SK-N-SH (cell line): ENCODE measurements around the gene TMEM205.
"Not testable (repeated sequence)": the region's sequence is repeated elsewhere in the genome, so short reads cannot be mapped to it uniquely, and the experiment has no call there.

ENCODE experiments used
- CTCF ChIP-seq: fragments of 200-600 bp; sonication (generic); IDR thresholded peaks from 2 replicates; pipeline ENCODE4 v1.6.1; 2017; ENCODE audit warnings: antibody characterized with exemption, mild to moderate bottlenecking, moderate library complexity
- EZH2phosphoT487 ChIP-seq: fragments of 200-600 bp; sonication (generic); IDR thresholded peaks from 2 replicates; pipeline ENCODE4 v1.6.1; 2017; ENCODE audit warnings: low read depth, mixed run types, mild to moderate bottlenecking, antibody characterized with exemption, moderate library complexity, borderline replicate concordance
- FOSL2 ChIP-seq: IDR thresholded peaks from 2 replicates; pipeline ENCODE4 v1.4.0; 2012; ENCODE audit warnings: low read depth, mild to moderate bottlenecking, moderate library complexity, borderline replicate concordance
- FOXM1 ChIP-seq: IDR thresholded peaks from 2 replicates; pipeline ENCODE4 v1.4.0; 2012; ENCODE audit warnings: low read depth, mild to moderate bottlenecking
- JUND ChIP-seq: IDR thresholded peaks from 2 replicates; pipeline ENCODE4 v1.4.0; 2012
- PBX3 ChIP-seq: IDR thresholded peaks from 2 replicates; pipeline ENCODE4; 2012
- POLR2AphosphoS5 ChIP-seq: IDR thresholded peaks from 2 replicates; pipeline ENCODE4 v1.6.1; 2012; ENCODE audit warnings: low read depth, low read length
- RAD21 ChIP-seq: IDR thresholded peaks from 2 replicates; pipeline ENCODE4 v1.6.1; 2012; ENCODE audit warnings: mild to moderate bottlenecking, low read length
- REST ChIP-seq: IDR thresholded peaks from 2 replicates; pipeline ENCODE4 v1.6.1; 2012; ENCODE audit warnings: mild to moderate bottlenecking, low read depth, low read length, moderate library complexity
- SMC3 ChIP-seq: IDR thresholded peaks from 2 replicates; pipeline ENCODE4 v1.6.1; 2012; ENCODE audit warnings: low read depth, low read length, improper control_type of control experiment
- USF1 ChIP-seq: IDR thresholded peaks from 2 replicates; pipeline ENCODE4 v1.4.0; 2012; ENCODE audit warnings: low read depth, borderline replicate concordance
- YY1 ChIP-seq: IDR thresholded peaks from 2 replicates; pipeline ENCODE4 v1.4.0; 2012; ENCODE audit warnings: low read depth, mild to moderate bottlenecking

- not testable (repeated sequence) for TF ChIP-seq CTCF, FOSL2, EZH2phosphoT487, FOXM1, POLR2AphosphoS5, JUND, USF1, RAD21, SMC3, REST, PBX3, YY1
These were observed 6.0 kb downstream of the TMEM205 start for GRCh38 chr19:11340099-11340467.
